Stomach (tissue), 9 donors: ENCODE results near the gene HK1. TPM values are rescaled to one million over a fixed set of nuclear protein-coding genes. Genes with fewer than 3 reads are reported as not detected.

Experiments
- DNase-seq, 2 donors: peaks; one replicate each; pipeline versions ENCODE4 v3.0.0 to v3.0.0-alpha.2; 2013 to 2019
- H3K27ac ChIP-seq, 5 donors: fragments of 200-600 bp in 4 of 5; sonication (generic) in 4 of 5; one replicate each; pipeline ENCODE4 v1.5.1; 2013 to 2019; ENCODE audit warnings: mild to moderate bottlenecking in 1 of 5, moderate library complexity in 1 of 5
- H3K27me3 ChIP-seq, 3 donors: fragments of 200-600 bp; sonication (generic); one replicate each; pipeline ENCODE4 v1.5.1; 2017 to 2019; ENCODE audit warnings: mixed run types in 1 of 3
- H3K36me3 ChIP-seq, 4 donors: fragments of 200-600 bp; sonication (generic); 1 replicate in 3 of 4; 2 replicates in 1 of 4; pipeline ENCODE4 v1.5.1; 2016 to 2019
- H3K4me1 ChIP-seq, 4 donors: fragments of 200-600 bp; sonication (generic); one replicate each; pipeline ENCODE4 v1.5.1; 2016 to 2019
- H3K4me3 ChIP-seq, 4 donors: fragments of 200-600 bp; sonication (generic) in 3 of 4; one replicate each; pipeline ENCODE4 v1.5.1; 2016 to 2019; ENCODE audit warnings: mild to moderate bottlenecking in 1 of 4
- H3K9me3 ChIP-seq, 4 donors: fragments of 200-600 bp; sonication (generic); one replicate each; pipeline ENCODE4 v1.5.1; 2016 to 2019
- EP300 ChIP-seq: sonication (generic); formaldehyde crosslinking; IDR thresholded peaks from one replicate; pipeline ENCODE4 v1.6.1; 2017; ENCODE audit warnings: antibody characterized with exemption
- POLR2A ChIP-seq, 4 donors: fragments of 450-650 bp; IDR thresholded peaks; one replicate each; pipeline ENCODE4 v1.6.1; 2016; ENCODE audit warnings: antibody characterized with exemption in 4 of 4, control low read depth in 2 of 4, mild to moderate bottlenecking in 1 of 4, moderate library complexity in 1 of 4
- POLR2AphosphoS5 ChIP-seq, 3 donors: sonication (generic); formaldehyde crosslinking; IDR thresholded peaks; one replicate each; pipeline ENCODE4 v1.6.1; 2016; ENCODE audit warnings: antibody characterized with exemption in 3 of 3
- WGBS, 5 donors: extraction: QIAGEN DNeasy Blood & Tissue Kit in 3 of 5; methylation state at CpG; one replicate each; pipeline versions ENCODE4 v1.1.5 to v1.1.7; 2013 to 2018; 5-methylcytosine and 5-hydroxymethylcytosine counted together
- intact Hi-C: fragments of 100-400 bp; cut with DNase I; formaldehyde crosslinking; loops from one replicate; pipeline ENCODE4 v1.15.1; 2023; ENCODE audit warnings: low total_unique reads
- polyA plus RNA-seq, 3 donors: library from polyadenylated mRNA; stranded (reverse); fragments of 200-250 nt; gene quantifications; one replicate each; pipeline ENCODE4 v1.2.3, GENCODE V29; 2013
- total RNA-seq, 5 donors: library from RNA; depleted of rRNA; stranded (reverse); fragments of >200 nt; gene quantifications; one replicate each; pipeline versions ENCODE4 v1.1.0 to v1.2.3, GENCODE V29; 2014 to 2016
- TF ChIP-seq, protein P1 (sequence below), 7 experiments: fragments of 450-650 bp in 4 of 7; fragments of 200-600 bp in 3 of 7; sonication (generic) in 3 of 7; IDR thresholded peaks; one replicate each; pipeline ENCODE4 v1.5.1; 2016 to 2019; ENCODE audit warnings: antibody characterized with exemption in 7 of 7, control low read depth in 2 of 7, mild to moderate bottlenecking in 1 of 7
- donor health status: healthy with polysubstance abuse.
- donor health status: Bipolar disorder and iron deficiency.
- donor health status: healthy.

Gene HK1
- total and polyA plus RNA-seq, 8 donors, result 32.7 to 60.9 (median 50.8) TPM

- Histone ChIP-seq H3K4me1 (peaks cover 40 to 95% (median 65%) of the 10 kb centered on the region in 4 donors), H3K27ac (peak overlapping the region; percentile 33 to 59 (median 49)), H3K36me3 (peaks cover 10 to 35% (median 29%) of the 10 kb centered on the region in 4 donors), H3K27me3 (no peaks in the 10 kb centered on the region), H3K9me3 (no peaks in the 10 kb centered on the region), H3K4me3 (no peak overlapping the region)
- intact Hi-C loops, result no loop called here
- WGBS, 5 donors, result 48 to 70% (median 55%) methylated on average over 13 of the region's 13 CpGs
- TF ChIP-seq, protein P1, sequence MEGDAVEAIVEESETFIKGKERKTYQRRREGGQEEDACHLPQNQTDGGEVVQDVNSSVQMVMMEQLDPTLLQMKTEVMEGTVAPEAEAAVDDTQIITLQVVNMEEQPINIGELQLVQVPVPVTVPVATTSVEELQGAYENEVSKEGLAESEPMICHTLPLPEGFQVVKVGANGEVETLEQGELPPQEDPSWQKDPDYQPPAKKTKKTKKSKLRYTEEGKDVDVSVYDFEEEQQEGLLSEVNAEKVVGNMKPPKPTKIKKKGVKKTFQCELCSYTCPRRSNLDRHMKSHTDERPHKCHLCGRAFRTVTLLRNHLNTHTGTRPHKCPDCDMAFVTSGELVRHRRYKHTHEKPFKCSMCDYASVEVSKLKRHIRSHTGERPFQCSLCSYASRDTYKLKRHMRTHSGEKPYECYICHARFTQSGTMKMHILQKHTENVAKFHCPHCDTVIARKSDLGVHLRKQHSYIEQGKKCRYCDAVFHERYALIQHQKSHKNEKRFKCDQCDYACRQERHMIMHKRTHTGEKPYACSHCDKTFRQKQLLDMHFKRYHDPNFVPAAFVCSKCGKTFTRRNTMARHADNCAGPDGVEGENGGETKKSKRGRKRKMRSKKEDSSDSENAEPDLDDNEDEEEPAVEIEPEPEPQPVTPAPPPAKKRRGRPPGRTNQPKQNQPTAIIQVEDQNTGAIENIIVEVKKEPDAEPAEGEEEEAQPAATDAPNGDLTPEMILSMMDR (IDR thresholded peaks at IDR 0.05), result no peak
- TF ChIP-seq EP300 (no peak), POLR2A (IDR thresholded peaks at IDR 0.05) (no peak), POLR2AphosphoS5 (IDR thresholded peaks at IDR 0.05) (no peak)
- DNase-seq, result peak in 1 of 2 donors; percentile 62
Measured at GRCh38 chr10:69344591-69345252, 66.4 kb downstream of the HK1 start.

DNA sequence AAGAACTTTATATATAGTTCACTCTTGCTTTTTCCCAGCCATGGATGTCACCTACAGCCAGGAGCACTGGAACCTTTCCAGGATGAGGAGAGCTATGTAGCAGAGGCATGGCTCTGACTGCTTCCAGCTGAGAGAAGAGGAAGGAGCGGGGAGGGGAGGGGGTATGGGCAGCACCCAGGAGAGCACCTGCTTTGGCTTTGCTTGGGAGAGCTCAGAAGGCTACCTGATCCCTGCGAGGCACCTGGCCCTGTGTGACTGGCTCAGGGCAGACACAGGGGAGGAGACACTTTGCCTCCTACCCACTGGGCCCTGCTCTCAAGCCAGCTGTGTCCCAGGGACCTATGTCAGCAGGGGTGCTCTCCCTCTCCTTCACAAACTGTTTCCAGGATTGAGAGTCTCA lies 67.1 kb downstream of the HK1 start:
- Histone ChIP-seq H3K27me3 (no peaks in the 10 kb centered on the region), H3K27ac (peak overlapping the region; percentile 5 to 59 (median 49)), H3K9me3 (no peaks in the 10 kb centered on the region), H3K4me1 (peaks cover 41 to 96% (median 64%) of the 10 kb centered on the region in 4 donors), H3K4me3 (no peak overlapping the region), H3K36me3 (peaks cover 10 to 42% (median 35%) of the 10 kb centered on the region in 4 donors)
- TF ChIP-seq, protein P1 (IDR thresholded peaks at IDR 0.05), result no peak
- TF ChIP-seq POLR2A (IDR thresholded peaks at IDR 0.05) (no peak), POLR2AphosphoS5 (IDR thresholded peaks at IDR 0.05) (no peak), EP300 (no peak)
- intact Hi-C loops, result no loop called here
- DNase-seq, result peak; percentile 39 to 79
- WGBS, 5 donors, result 31 to 76% (median 41%) methylated on average over 1 to 2 of the region's 2 CpGs

GRCh38 chr10:69345890-69346474 lies 67.7 kb downstream of the HK1 start:
- TF ChIP-seq POLR2AphosphoS5 (IDR thresholded peaks at IDR 0.05), result no peak
- TF ChIP-seq, protein P1 (IDR thresholded peaks at IDR 0.05), result no peak
- Histone ChIP-seq H3K4me1 (peaks cover 38 to 92% (median 63%) of the 10 kb centered on the region in 4 donors), H3K9me3 (no peaks in the 10 kb centered on the region), H3K36me3 (peaks cover 10 to 45% (median 37%) of the 10 kb centered on the region in 4 donors), H3K27me3 (no peaks in the 10 kb centered on the region), H3K27ac (peak overlapping the region; percentile 5 to 59 (median 49)), H3K4me3 (no peak overlapping the region)
- DNase-seq, result no peak
- intact Hi-C loops, result no loop called here
- whole genome bisulfite sequencing, 5 donors, result 57 to 74% (median 71%) methylated on average over 8 of the region's 8 CpGs

DNA sequence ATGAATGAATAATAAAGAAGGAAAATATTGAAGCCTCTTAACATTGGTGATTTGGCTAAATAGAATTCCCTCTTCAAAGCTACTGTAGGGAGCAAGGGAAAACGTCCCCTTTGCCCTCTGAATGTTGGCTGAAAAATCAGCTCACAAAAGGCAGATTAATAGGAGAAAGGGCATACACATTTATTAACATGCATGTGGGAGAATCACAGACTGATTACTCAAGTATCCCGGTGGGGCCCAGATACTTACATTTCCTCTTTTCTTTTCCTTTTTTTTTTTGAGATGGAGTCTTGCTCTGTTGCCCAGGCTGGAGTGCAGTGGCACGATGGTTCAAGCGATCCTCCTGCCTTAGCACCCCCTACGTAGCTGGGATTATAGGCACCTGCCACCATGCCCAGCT lies 68.5 kb downstream of the HK1 start:
- Histone ChIP-seq H3K36me3 (peaks cover 10 to 51% (median 37%) of the 10 kb centered on the region in 4 donors), H3K4me1 (peaks cover 38 to 87% (median 61%) of the 10 kb centered on the region in 4 donors), H3K27ac (peak overlapping the region in 3 of 5 donors; percentile 40 to 59 (median 58)), H3K27me3 (no peaks in the 10 kb centered on the region), H3K4me3 (no peak overlapping the region), H3K9me3 (no peaks in the 10 kb centered on the region)
- WGBS, 5 donors, result 69 to 83% (median 79%) methylated on average over 5 of the region's 5 CpGs
- intact Hi-C loops, result no loop called here
- no peak for DNase-seq
- no peak for TF ChIP-seq POLR2AphosphoS5 (IDR thresholded peaks at IDR 0.05)
- no peak for TF ChIP-seq POLR2A (IDR thresholded peaks at IDR 0.05)
- TF ChIP-seq, protein P1 (IDR thresholded peaks at IDR 0.05), result no peak
- no peak for TF ChIP-seq EP300
